ENCODE measurements around the gene POLA1.

GRCh38 chrX:25006586-25007058, 312.9 kb downstream of the POLA1 start:
- TF ChIP-seq ZFX (IDR thresholded peaks at IDR 0.05) (no peak), CTCF (conservative IDR thresholded peaks at IDR 0.05) (no peak)

Data from C4-2B (cell line).